GM12892 (cell line): ENCODE data around the gene GALNTL6.

Experiments used
- POLR2A ChIP-seq: IDR thresholded peaks from 2 replicates; pipeline ENCODE4 v1.6.1; 2011; ENCODE audit warnings: low read depth, low read length, control low read depth
- POLR2AphosphoS5 ChIP-seq: IDR thresholded peaks from 2 replicates; pipeline ENCODE4 v1.6.1; 2011; ENCODE audit warnings: low read depth, low read length, control low read depth

DNA sequence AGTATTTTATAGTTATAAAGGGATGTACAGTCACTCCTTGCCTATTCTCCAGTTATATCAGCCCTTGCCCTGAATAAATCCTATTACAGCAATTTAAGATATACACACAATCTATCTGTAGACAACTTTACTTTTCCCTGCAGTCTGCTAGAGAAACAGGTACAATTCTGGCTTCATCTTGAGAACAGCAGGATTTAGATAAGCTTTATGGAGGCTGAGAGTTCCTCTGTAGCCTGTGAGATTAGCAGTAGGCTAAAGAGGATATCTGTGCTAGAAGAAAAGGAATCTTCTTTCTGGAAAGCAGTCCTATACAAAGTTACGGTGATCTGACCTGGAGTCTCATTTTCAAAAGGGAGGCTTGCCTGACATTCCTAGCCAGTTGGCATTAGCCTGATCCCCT, 290.3 kb downstream of the GALNTL6 start:
- TF ChIP-seq POLR2AphosphoS5 (no peak), POLR2A (no peak)
